ENCODE results near the gene SH2D6. TPM values are rescaled to one million over a fixed set of nuclear protein-coding genes. Genes with fewer than 3 reads are reported as not detected.

The SH2D6 gene
- total and polyA plus RNA-seq, 12 donors: 0.06 to 0.72 (median 0.51) TPM; not detected in 9

Other genes starting within 250 kb of the SH2D6 start
- 10 to 100 TPM; 66.2 to 99.9 (median 78.4) TPM for gene TGOLN2, start 90.7 kb upstream of the SH2D6 start, total RNA-seq
- gene TGOLN2, start 90.7 kb upstream of the SH2D6 start, polyA plus RNA-seq: 10 to 100 TPM; 12.1 to 23.0 TPM
- 10 to 100 TPM; 27.9 to 87.4 (median 35.6) TPM for gene RETSAT, start 64.2 kb upstream of the SH2D6 start, total RNA-seq
- gene RETSAT, start 64.2 kb upstream of the SH2D6 start, polyA plus RNA-seq: 10 to 100 TPM; 20.3 to 52.4 TPM
- gene ELMOD3, start 63.9 kb upstream of the SH2D6 start, total RNA-seq: 10 to 100 TPM in 1 of 10 donors, 1 to 10 TPM in 9; 7.3 to 12.5 (median 8.8) TPM
- 10 to 100 TPM; 11.4 to 23.8 TPM for gene ELMOD3, start 63.9 kb upstream of the SH2D6 start, polyA plus RNA-seq
- gene CAPG, start 8.3 kb upstream of the SH2D6 start, total RNA-seq: 10 to 100 TPM in 1 of 10 donors, 1 to 10 TPM in 8, under 1 TPM in 1; 0.83 to 30.4 (median 5.9) TPM
- 10 to 100 TPM in 1 of 2 donors, 1 to 10 TPM in 1; 8.8 to 17.1 TPM for gene CAPG, start 8.3 kb upstream of the SH2D6 start, polyA plus RNA-seq
- 100 to 1,000 TPM in 8 of 10 donors, 10 to 100 TPM in 2; 94.5 to 460 (median 129) TPM for gene MAT2A, start 120.5 kb downstream of the SH2D6 start, total RNA-seq
- gene MAT2A, start 120.5 kb downstream of the SH2D6 start, polyA plus RNA-seq: 10 to 100 TPM; 81.7 to 93.4 TPM
- gene GGCX, start 142.8 kb downstream of the SH2D6 start, total RNA-seq: 10 to 100 TPM; 18.2 to 31.1 (median 21.6) TPM
- gene GGCX, start 142.8 kb downstream of the SH2D6 start, polyA plus RNA-seq: 10 to 100 TPM; 14.0 to 24.5 TPM
- gene VAMP8, start 158.9 kb downstream of the SH2D6 start, total RNA-seq: 10 to 100 TPM in 5 of 10 donors, 1 to 10 TPM in 5; 4.9 to 56.8 (median 9.2) TPM
- 10 to 100 TPM; 16.4 to 26.6 TPM for gene VAMP8, start 158.9 kb downstream of the SH2D6 start, polyA plus RNA-seq
- 100 to 1,000 TPM in 1 of 10 donors, 10 to 100 TPM in 9; 25.8 to 146 (median 35.5) TPM for gene VAMP5, start 165.7 kb downstream of the SH2D6 start, total RNA-seq
- 100 to 1,000 TPM in 1 of 2 donors, 10 to 100 TPM in 1; 79.6 to 131 TPM for gene VAMP5, start 165.7 kb downstream of the SH2D6 start, polyA plus RNA-seq
- 100 to 1,000 TPM in 1 of 10 donors, 10 to 100 TPM in 9; 74.7 to 117 (median 82.2) TPM for gene RNF181, start 177.0 kb downstream of the SH2D6 start, total RNA-seq
- 100 to 1,000 TPM; 140 to 282 TPM for gene RNF181, start 177.0 kb downstream of the SH2D6 start, polyA plus RNA-seq
- gene TMEM150A, start 184.0 kb downstream of the SH2D6 start, total RNA-seq: 10 to 100 TPM in 5 of 10 donors, 1 to 10 TPM in 5; 7.6 to 13.9 (median 9.6) TPM
- 10 to 100 TPM; 10.1 to 21.1 TPM for gene TMEM150A, start 184.0 kb downstream of the SH2D6 start, polyA plus RNA-seq
- 10 to 100 TPM; 25.0 to 39.0 (median 33.7) TPM for gene C2orf68, start 193.4 kb downstream of the SH2D6 start, total RNA-seq
- 10 to 100 TPM; 14.2 to 47.0 TPM for gene C2orf68, start 193.4 kb downstream of the SH2D6 start, polyA plus RNA-seq
- gene USP39, start 197.5 kb downstream of the SH2D6 start, total RNA-seq: 10 to 100 TPM; 24.5 to 35.8 (median 29.3) TPM
- gene USP39, start 197.5 kb downstream of the SH2D6 start, polyA plus RNA-seq: 10 to 100 TPM; 19.9 to 36.5 TPM
- gene SFTPB, start 249.5 kb downstream of the SH2D6 start, total RNA-seq: under 1 TPM in 1 of 10 donors, not detected in 9; 0.62 TPM
- gene SFTPB, start 249.5 kb downstream of the SH2D6 start, polyA plus RNA-seq: 1 to 10 TPM in 1 of 2 donors, not detected in 1; 1.2 TPM